Transverse colon (tissue), 4 donors: ENCODE measurements around the gene DHTKD1.

Experiments
- POLR2A ChIP-seq: fragments of 450-650 bp; IDR thresholded peaks from one replicate; pipeline ENCODE4 v1.6.1; 2016; ENCODE audit warnings: antibody characterized with exemption, mild to moderate bottlenecking, moderate library complexity
- POLR2AphosphoS5 ChIP-seq, 3 donors: sonication (generic); formaldehyde crosslinking; IDR thresholded peaks; one replicate each; pipeline ENCODE4 v1.6.1; 2016; ENCODE audit warnings: antibody characterized with exemption in 3 of 3
- TF ChIP-seq, protein P1 (sequence below), 5 experiments: fragments of 200-600 bp in 3 of 5; fragments of 450-650 bp in 2 of 5; sonication (generic) in 3 of 5; IDR thresholded peaks; 1 replicate in 2 of 5; 2 replicates in 3 of 5; pipeline ENCODE4 v1.5.1; 2016 to 2017; ENCODE audit warnings: antibody characterized with exemption in 5 of 5, inconsistent platforms in 3 of 5, mild to moderate bottlenecking in 2 of 5, moderate library complexity in 1 of 5

DNA sequence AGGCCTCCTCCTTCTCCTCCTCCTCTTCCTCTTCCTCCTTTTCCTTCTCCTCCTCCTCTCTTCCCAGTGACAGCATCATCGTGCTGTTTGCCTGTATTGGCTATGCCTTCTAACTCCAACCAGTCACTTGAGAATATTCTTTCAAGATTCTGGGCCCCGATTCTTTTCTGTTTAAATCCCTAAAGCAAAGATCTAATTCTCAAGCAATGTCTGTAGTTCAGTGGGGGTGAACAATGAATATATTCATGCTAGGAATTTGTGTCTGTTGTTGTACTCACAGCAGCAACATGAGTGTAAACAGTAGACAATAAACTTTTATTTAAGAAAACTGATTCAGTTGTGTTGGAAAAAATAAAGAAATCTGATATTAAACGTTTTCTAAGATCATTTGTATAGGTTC lies 96.3 kb downstream of the DHTKD1 start:
- TF ChIP-seq POLR2A (no peak), POLR2AphosphoS5 (IDR thresholded peaks at IDR 0.05) (no peak)
- TF ChIP-seq, protein P1, sequence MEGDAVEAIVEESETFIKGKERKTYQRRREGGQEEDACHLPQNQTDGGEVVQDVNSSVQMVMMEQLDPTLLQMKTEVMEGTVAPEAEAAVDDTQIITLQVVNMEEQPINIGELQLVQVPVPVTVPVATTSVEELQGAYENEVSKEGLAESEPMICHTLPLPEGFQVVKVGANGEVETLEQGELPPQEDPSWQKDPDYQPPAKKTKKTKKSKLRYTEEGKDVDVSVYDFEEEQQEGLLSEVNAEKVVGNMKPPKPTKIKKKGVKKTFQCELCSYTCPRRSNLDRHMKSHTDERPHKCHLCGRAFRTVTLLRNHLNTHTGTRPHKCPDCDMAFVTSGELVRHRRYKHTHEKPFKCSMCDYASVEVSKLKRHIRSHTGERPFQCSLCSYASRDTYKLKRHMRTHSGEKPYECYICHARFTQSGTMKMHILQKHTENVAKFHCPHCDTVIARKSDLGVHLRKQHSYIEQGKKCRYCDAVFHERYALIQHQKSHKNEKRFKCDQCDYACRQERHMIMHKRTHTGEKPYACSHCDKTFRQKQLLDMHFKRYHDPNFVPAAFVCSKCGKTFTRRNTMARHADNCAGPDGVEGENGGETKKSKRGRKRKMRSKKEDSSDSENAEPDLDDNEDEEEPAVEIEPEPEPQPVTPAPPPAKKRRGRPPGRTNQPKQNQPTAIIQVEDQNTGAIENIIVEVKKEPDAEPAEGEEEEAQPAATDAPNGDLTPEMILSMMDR (IDR thresholded peaks at IDR 0.05): no peak
